K562 (cell line): ENCODE results near the gene MCL1. TPM values are rescaled to one million over a fixed set of nuclear protein-coding genes. Genes with fewer than 3 reads are reported as not detected.

ENCODE experiments used
- GATAD2A ChIP-seq: fragments of 450-650 bp; IDR thresholded peaks from 2 replicates; pipeline ENCODE4 v1.6.1; 2017
- GTF2E2 ChIP-seq: fragments of 200-800 bp; sonication (Bioruptor generic); IDR thresholded peaks from 2 replicates; pipeline ENCODE4 v1.6.1; 2016; ENCODE audit warnings: missing genetic modification characterization, missing compliant biosample characterization
- NBN ChIP-seq: fragments of 450-650 bp; IDR thresholded peaks from 2 replicates; pipeline ENCODE4 v1.6.1; 2016; ENCODE audit warnings: low read depth, mild to moderate bottlenecking
- POLR3A ChIP-seq: IDR thresholded peaks from 2 replicates; pipeline ENCODE4 v1.6.1; 2011; ENCODE audit warnings: borderline replicate concordance, mild to moderate bottlenecking, moderate library complexity; ENCODE audit not compliant: insufficient read length, insufficient read depth; ENCODE audit errors: extremely low read depth
- SMAD2 ChIP-seq: fragments of 150-350 bp; IDR thresholded peaks from 2 replicates; pipeline ENCODE4 v1.6.1; 2014; ENCODE audit warnings: low read depth, mild to moderate bottlenecking, low read length
- polyA plus RNA-seq, 8 experiments: library from polyadenylated mRNA; depleted of rRNA in 4 of 8; stranded (reverse) in 5 of 8; unstranded in 3 of 8; fragments of >200 nt; fragmentation: Nextera tagmentation in 2 of 8; fragmentation: Illumina TruSeq in 1 of 8; extraction: Ambion mirVana in 2 of 8; extraction: Trizol in 1 of 8; gene quantifications; 2 replicates each; pipeline versions ENCODE4 v1.2.1 to v1.2.3, GENCODE V29; 2011 to 2014; ENCODE audit warnings: inconsistent platforms in 1 of 8, missing spikeins in 1 of 8
- total RNA-seq, 7 experiments: library from RNA; depleted of rRNA in 6 of 7; stranded (reverse); fragments of >200 nt in 6 of 7; fragmentation: Illumina TruSeq in 2 of 7; extraction: Trizol in 2 of 7; gene quantifications; 2 replicates each; pipeline versions ENCODE4 v1.2.1 to v1.2.3, GENCODE V29; 2011 to 2021; ENCODE audit warnings: low replicate concordance in 1 of 7
- TF ChIP-seq, protein P1 (sequence below), 2 experiments: fragments of 250-450 bp in 1 of 2; fragments of 450-650 bp in 1 of 2; sonication (Bioruptor Pico) in 1 of 2; IDR thresholded peaks; 2 replicates each; pipeline versions ENCODE4 v1.6.1 to v1.8.0; 2016 to 2021; ENCODE audit warnings: mild to moderate bottlenecking in 2 of 2, moderate library complexity in 2 of 2, missing compliant biosample characterization in 1 of 2, missing genetic modification characterization in 1 of 2

The MCL1 gene
- total and polyA plus RNA-seq, 9 of the 15 experiments (the other 6 are each of a cell fraction or from before 2014, with no cell fraction given), result 27.1 to 224 (median 138) TPM

GRCh38 chr1:150619576-150620509 lies 40.4 kb upstream of the MCL1 start (continued):
- TF ChIP-seq, protein P1, sequence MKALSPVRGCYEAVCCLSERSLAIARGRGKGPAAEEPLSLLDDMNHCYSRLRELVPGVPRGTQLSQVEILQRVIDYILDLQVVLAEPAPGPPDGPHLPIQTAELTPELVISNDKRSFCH (CRISPR knock-in tag; IDR thresholded peaks at IDR 0.05), result no peak
- TF ChIP-seq, protein P1 (tag; IDR thresholded peaks at IDR 0.05), result no peak
- TF ChIP-seq GATAD2A (peak; percentile 85; the same call in 1 of the 2 replicates), POLR3A (no peak), GTF2E2 (tag) (no peak; the same call in 1 of the 2 replicates), SMAD2 (no peak), NBN (peak; percentile 87)
